SK-N-SH (cell line): ENCODE data around the gene RTF2. TPM values are rescaled to one million over a fixed set of nuclear protein-coding genes. Genes with fewer than 3 reads are reported as not detected.

Experiments used
- CTCF ChIA-PET: fragments of 300-600, 350-600 bp; formaldehyde crosslinking; extraction: SDS; loops from one replicate; lab custom pipeline; 2021; lab: Yijun Ruan, JAX
- POLR2A ChIA-PET: fragments of 350-600 bp; sonication (Branson Sonifier 250); formaldehyde crosslinking; extraction: SDS; loops from one replicate; lab custom pipeline; 2020; ENCODE audit warnings: antibody characterized with exemption, inconsistent platforms; lab: Yijun Ruan, JAX
- DNase-seq: peaks from one replicate; pipeline ENCODE4 v3.0.0; 2012
- H2AFZ ChIP-seq: fragments of 200-600 bp; sonication (generic); 2 replicates; pipeline ENCODE4 v1.8.1; 2016; ENCODE audit warnings: antibody characterized with exemption, mild to moderate bottlenecking, low read depth
- H3F3A ChIP-seq: fragments of 200-600 bp; sonication (generic); replicated peaks from 2 replicates; pipeline ENCODE3; 2016; ENCODE audit warnings: antibody characterized with exemption, mild to moderate bottlenecking; ENCODE audit not compliant: insufficient read depth
- H3K27ac ChIP-seq, 2 experiments: fragments of 200-500 bp in 1 of 2; fragments of 200-600 bp in 1 of 2; sonication (Bioruptor generic) in 1 of 2; sonication (generic), shearing (Covaris generic) in 1 of 2; 2 replicates each; pipeline versions ENCODE4 v1.5.1 to v1.6.1; 2014 to 2016; ENCODE audit warnings: low read depth in 2 of 2, inconsistent platforms in 1 of 2, low read length in 1 of 2, mild to moderate bottlenecking in 1 of 2, mixed read lengths in 1 of 2
- H3K27me3 ChIP-seq: fragments of 200-600 bp; sonication (generic), shearing (Covaris generic); 2 replicates; pipeline ENCODE4 v1.6.1; 2016; ENCODE audit warnings: mixed run types; ENCODE audit not compliant: insufficient read depth
- H3K36me3 ChIP-seq, 2 experiments: fragments of 200-500 bp in 1 of 2; fragments of 200-600 bp in 1 of 2; sonication (Bioruptor generic) in 1 of 2; sonication (generic) in 1 of 2; replicated peaks in 1 of 2; 2 replicates each; pipeline versions ENCODE3 to v1.5.1; 2014 to 2016; ENCODE audit warnings: low read length in 1 of 2, mild to moderate bottlenecking in 1 of 2; ENCODE audit not compliant: insufficient read depth in 2 of 2, control insufficient read depth in 1 of 2
- H3K4me1 ChIP-seq, 2 experiments: fragments of 200-500 bp in 1 of 2; fragments of 200-600 bp in 1 of 2; sonication (Bioruptor generic) in 1 of 2; sonication (generic), shearing (Covaris generic) in 1 of 2; 2 replicates each; pipeline versions ENCODE4 v1.5.1 to v1.6.1; 2014 to 2016; ENCODE audit warnings: low read depth in 1 of 2, low read length in 1 of 2, mixed run types in 1 of 2; ENCODE audit not compliant: insufficient read depth in 2 of 2, control insufficient read depth in 1 of 2
- H3K4me2 ChIP-seq: fragments of 200-600 bp; sonication (generic), shearing (Covaris generic); 2 replicates; pipeline ENCODE4 v1.6.1; 2017; ENCODE audit warnings: mixed run types
- H3K4me3 ChIP-seq, 2 experiments: fragments of 200-500 bp in 1 of 2; fragments of 200-600 bp in 1 of 2; sonication (Bioruptor generic) in 1 of 2; sonication (generic), shearing (Covaris generic) in 1 of 2; 2 replicates each; pipeline versions ENCODE4 v1.5.1 to v1.8.1; 2014 to 2016; ENCODE audit warnings: low read depth in 2 of 2, inconsistent platforms in 1 of 2, low read length in 1 of 2, mild to moderate bottlenecking in 1 of 2, mixed read lengths in 1 of 2, moderate library complexity in 1 of 2
- H3K79me2 ChIP-seq: fragments of 200-600 bp; sonication (generic); 2 replicates; pipeline ENCODE4 v1.8.1; 2017; ENCODE audit warnings: mild to moderate bottlenecking; ENCODE audit not compliant: insufficient read depth
- H3K9ac ChIP-seq: fragments of 200-600 bp; sonication (generic); 2 replicates; pipeline ENCODE4 v1.6.1; 2017; ENCODE audit warnings: mixed run types
- H3K9me2 ChIP-seq: fragments of 200-600 bp; sonication (generic); 2 replicates; pipeline ENCODE4 v1.6.1; 2017; ENCODE audit warnings: mixed run types
- H3K9me3 ChIP-seq: fragments of 200-600 bp; sonication (generic); 2 replicates; pipeline ENCODE4 v1.6.1; 2017; ENCODE audit warnings: mixed run types, mild to moderate bottlenecking, moderate library complexity
- H4K20me1 ChIP-seq: fragments of 200-600 bp; sonication (generic); 2 replicates; pipeline ENCODE4 v1.6.1; 2017; ENCODE audit warnings: mild to moderate bottlenecking, mixed run types; ENCODE audit not compliant: insufficient read depth
- ELF1 ChIP-seq: IDR thresholded peaks from 2 replicates; pipeline ENCODE4 v1.4.0; 2012
- EZH2phosphoT487 ChIP-seq: fragments of 200-600 bp; sonication (generic); IDR thresholded peaks from 2 replicates; pipeline ENCODE4 v1.6.1; 2017; ENCODE audit warnings: low read depth, mixed run types, mild to moderate bottlenecking, antibody characterized with exemption, moderate library complexity, borderline replicate concordance
- FOSL2 ChIP-seq: IDR thresholded peaks from 2 replicates; pipeline ENCODE4 v1.4.0; 2012; ENCODE audit warnings: low read depth, mild to moderate bottlenecking, moderate library complexity, borderline replicate concordance
- FOXJ3 ChIP-seq: sonication (generic); formaldehyde crosslinking; IDR thresholded peaks from 2 replicates; pipeline ENCODE4 v1.5.1; 2020; ENCODE audit warnings: mild to moderate bottlenecking, missing genetic modification reagents
- FOXM1 ChIP-seq: IDR thresholded peaks from 2 replicates; pipeline ENCODE4 v1.4.0; 2012; ENCODE audit warnings: low read depth, mild to moderate bottlenecking
- GABPA ChIP-seq: IDR thresholded peaks from 2 replicates; pipeline ENCODE4 v1.4.0; 2012; ENCODE audit warnings: low read depth, mild to moderate bottlenecking
- GATA2 ChIP-seq: sonication (generic); formaldehyde crosslinking; IDR thresholded peaks from 2 replicates; pipeline ENCODE4 v1.5.0; 2020; ENCODE audit warnings: mild to moderate bottlenecking, missing genetic modification reagents
- IRF3 ChIP-seq: fragments of 150-350 bp; IDR thresholded peaks from 2 replicates; pipeline ENCODE4 v1.6.1; 2016; ENCODE audit warnings: mild to moderate bottlenecking, low read depth, low read length
- JUND ChIP-seq: IDR thresholded peaks from 2 replicates; pipeline ENCODE4 v1.4.0; 2012
- MEF2A ChIP-seq: IDR thresholded peaks from 2 replicates; pipeline ENCODE4 v1.4.0; 2012; ENCODE audit warnings: low read depth, borderline replicate concordance
- NRF1 ChIP-seq: IDR thresholded peaks from 2 replicates; pipeline ENCODE4 v1.6.1; 2012; ENCODE audit warnings: low read depth, mild to moderate bottlenecking, low read length
- PBX3 ChIP-seq: IDR thresholded peaks from 2 replicates; pipeline ENCODE4; 2012
- POLR2AphosphoS5 ChIP-seq: IDR thresholded peaks from 2 replicates; pipeline ENCODE4 v1.6.1; 2012; ENCODE audit warnings: low read depth, low read length
- RAD21 ChIP-seq: IDR thresholded peaks from 2 replicates; pipeline ENCODE4 v1.6.1; 2012; ENCODE audit warnings: mild to moderate bottlenecking, low read length
- RCOR1 ChIP-seq: fragments of 150-350 bp; IDR thresholded peaks from 2 replicates; pipeline ENCODE4 v1.6.1; 2017; ENCODE audit warnings: antibody characterized with exemption, low read length
- REST ChIP-seq: IDR thresholded peaks from 2 replicates; pipeline ENCODE4 v1.6.1; 2012; ENCODE audit warnings: mild to moderate bottlenecking, low read depth, low read length, moderate library complexity
- RXRA ChIP-seq: IDR thresholded peaks from 2 replicates; pipeline ENCODE4 v1.4.0; 2012; ENCODE audit warnings: low read depth, mild to moderate bottlenecking, borderline replicate concordance
- TAF1 ChIP-seq: IDR thresholded peaks from 2 replicates; pipeline ENCODE4 v1.6.1; 2012; ENCODE audit warnings: low read depth, mild to moderate bottlenecking, low read length, moderate library complexity, borderline replicate concordance
- TCF12 ChIP-seq: IDR thresholded peaks from 2 replicates; pipeline ENCODE4 v1.4.0; 2012
- TEAD4 ChIP-seq: IDR thresholded peaks from 2 replicates; pipeline ENCODE4 v1.4.0; 2012; ENCODE audit warnings: mild to moderate bottlenecking, borderline replicate concordance; ENCODE audit not compliant: insufficient read depth
- WGBS: methylation state at CpG from one replicate; pipeline ENCODE4 v1.1.6; 2017; ENCODE audit warnings: low lambda C conversion rate; 5-methylcytosine and 5-hydroxymethylcytosine counted together
- polyA plus RNA-seq, 3 experiments: library from polyadenylated mRNA; depleted of rRNA; stranded (reverse); fragments of >200 nt; gene quantifications; 2 replicates each; pipeline ENCODE4 v1.2.3, GENCODE V29; 2012

RTF2 gene
- polyA plus RNA-seq, 1 of the 3 experiments (the other 2 are of a cell fraction): 78.2 TPM

- no peak for TF ChIP-seq RXRA
- no peak for TF ChIP-seq ELF1
- TF ChIP-seq MEF2A: no peak
- no peak for TF ChIP-seq NRF1
- no peak for TF ChIP-seq TEAD4
- TF ChIP-seq TCF12: no peak
- TF ChIP-seq JUND: no peak
- no peak for TF ChIP-seq EZH2phosphoT487
- TF ChIP-seq GATA2 (CRISPR knock-in tag): no peak
- no peak for TF ChIP-seq PBX3
- TF ChIP-seq RCOR1: no peak
- no peak for TF ChIP-seq TAF1
- no peak for TF ChIP-seq REST
- TF ChIP-seq RAD21: no peak
- TF ChIP-seq GABPA: no peak
- no peak for TF ChIP-seq FOXM1
- no peak for TF ChIP-seq FOXJ3 (CRISPR knock-in tag)
- TF ChIP-seq FOSL2: no peak
- no peak for TF ChIP-seq POLR2AphosphoS5
- no peak for TF ChIP-seq IRF3
- Histone ChIP-seq H3F3A (no peaks in the 10 kb centered on the region), H3K27ac (no peak overlapping the region), H4K20me1 (no peaks in the 10 kb centered on the region), H3K9me3 (no peaks in the 10 kb centered on the region), H3K27me3 (no peaks in the 10 kb centered on the region), H3K36me3 (peaks cover 49 to 51% of the 10 kb centered on the region in 2 experiments), H3K79me2 (no peaks in the 10 kb centered on the region), H3K4me1 (no peaks in the 10 kb centered on the region), H3K4me3 (no peak overlapping the region), H3K4me2 (no peak overlapping the region), H3K9ac (no peak overlapping the region), H3K9me2 (no peaks in the 10 kb centered on the region), H2AFZ (no peak overlapping the region)
- WGBS: 87% methylated on average over 5 of the region's 5 CpGs
- ChIA-PET CTCF (interaction anchor here (0.8 to 1.4 kb wide), 4 partner anchors 14 to 34 kb away, joined by 3 to 6 read pairs (median 4); no protein-coding TSS in a partner anchor), POLR2A (no interaction called here)
- DNase-seq: no peak
Observed at GRCh38 chr20:56516631-56517030, 48.2 kb downstream of the RTF2 start.
